ENCODE data around the gene CELF4.

Gene CELF4

DNA sequence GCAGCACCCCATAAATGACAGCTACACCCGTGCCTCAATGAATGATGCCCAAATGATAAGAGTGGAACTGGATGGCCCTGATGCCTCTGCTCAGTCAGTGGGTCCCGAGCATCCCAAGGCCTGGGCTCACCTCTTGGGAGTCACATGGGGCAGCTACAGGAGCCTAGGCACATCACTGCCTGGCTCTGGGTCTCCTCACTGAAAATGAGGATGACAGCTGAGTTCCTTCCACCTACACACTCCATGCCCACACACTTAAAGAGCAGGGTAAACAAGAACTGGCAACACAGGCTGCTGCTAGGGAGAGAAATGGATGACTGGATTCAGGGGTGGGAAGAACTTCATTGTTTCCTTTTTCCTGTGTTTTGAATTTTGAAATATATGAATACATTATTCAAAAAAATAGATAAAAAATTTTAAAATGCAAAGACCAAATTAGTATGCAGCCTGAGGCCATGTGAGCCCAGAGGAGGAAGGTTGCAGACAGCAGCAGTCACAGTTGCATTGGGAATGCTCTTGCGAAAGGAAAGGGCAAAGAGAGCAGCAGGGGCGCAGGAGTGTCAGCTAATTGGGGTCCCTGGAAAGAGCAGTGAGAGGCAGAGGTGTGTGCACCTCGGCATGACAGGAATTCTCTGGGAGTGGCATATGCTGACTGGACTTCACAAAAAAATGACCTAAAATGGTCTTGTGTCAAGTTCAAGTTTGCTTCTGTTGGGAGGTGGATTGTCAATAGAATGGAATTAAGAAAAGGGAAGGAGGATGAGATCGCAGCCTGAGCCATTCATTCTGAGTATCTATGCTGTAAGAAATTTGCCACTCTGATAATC, 327.1 kb downstream of the CELF4 start:
- no peaks in the 10 kb centered on the region for H3K36me3 ChIP-seq (ENCODE audit: control insufficient read depth, insufficient read depth, low read length)
- DNase-seq (ENCODE audit: extremely low read depth, insufficient read length): no peak
- H3K4me3 ChIP-seq (replicated peaks; ENCODE audit: low read depth, low read length): no peak overlapping the region
- TF ChIP-seq, protein P1, sequence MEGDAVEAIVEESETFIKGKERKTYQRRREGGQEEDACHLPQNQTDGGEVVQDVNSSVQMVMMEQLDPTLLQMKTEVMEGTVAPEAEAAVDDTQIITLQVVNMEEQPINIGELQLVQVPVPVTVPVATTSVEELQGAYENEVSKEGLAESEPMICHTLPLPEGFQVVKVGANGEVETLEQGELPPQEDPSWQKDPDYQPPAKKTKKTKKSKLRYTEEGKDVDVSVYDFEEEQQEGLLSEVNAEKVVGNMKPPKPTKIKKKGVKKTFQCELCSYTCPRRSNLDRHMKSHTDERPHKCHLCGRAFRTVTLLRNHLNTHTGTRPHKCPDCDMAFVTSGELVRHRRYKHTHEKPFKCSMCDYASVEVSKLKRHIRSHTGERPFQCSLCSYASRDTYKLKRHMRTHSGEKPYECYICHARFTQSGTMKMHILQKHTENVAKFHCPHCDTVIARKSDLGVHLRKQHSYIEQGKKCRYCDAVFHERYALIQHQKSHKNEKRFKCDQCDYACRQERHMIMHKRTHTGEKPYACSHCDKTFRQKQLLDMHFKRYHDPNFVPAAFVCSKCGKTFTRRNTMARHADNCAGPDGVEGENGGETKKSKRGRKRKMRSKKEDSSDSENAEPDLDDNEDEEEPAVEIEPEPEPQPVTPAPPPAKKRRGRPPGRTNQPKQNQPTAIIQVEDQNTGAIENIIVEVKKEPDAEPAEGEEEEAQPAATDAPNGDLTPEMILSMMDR (IDR thresholded peaks at IDR 0.05; ENCODE audit: insufficient read depth, low read length, poor library complexity, severe bottlenecking): no peak
- H3K27me3 ChIP-seq (replicated peaks; ENCODE audit: control insufficient read depth, insufficient read depth, low read length): no peaks in the 10 kb centered on the region

DNA sequence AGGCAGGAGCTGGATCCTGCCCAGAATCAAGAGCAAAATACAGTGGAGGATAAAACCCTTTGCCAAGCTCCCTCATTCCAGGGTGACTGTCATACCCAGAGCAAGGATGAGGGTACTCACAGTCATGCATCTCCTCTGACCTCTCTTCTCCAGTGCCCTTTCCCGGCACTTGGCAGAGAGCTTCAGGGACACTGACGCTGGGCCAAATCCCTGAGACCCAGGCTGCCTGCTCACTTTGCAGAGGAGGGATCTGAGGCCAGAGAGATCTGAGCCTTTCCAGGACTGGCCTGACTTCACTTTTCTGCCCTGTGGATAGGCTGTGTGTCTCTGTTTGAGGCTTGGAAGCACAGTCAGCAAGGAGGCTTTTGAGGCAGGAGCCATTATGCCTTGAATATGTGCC, 330.0 kb downstream of the CELF4 start:
- Histone ChIP-seq H3K27me3 (replicated peaks; ENCODE audit: control insufficient read depth, insufficient read depth, low read length) (no peaks in the 10 kb centered on the region), H3K36me3 (ENCODE audit: control insufficient read depth, insufficient read depth, low read length) (no peaks in the 10 kb centered on the region), H3K4me3 (replicated peaks; ENCODE audit: low read depth, low read length) (no peak overlapping the region)
- TF ChIP-seq, protein P1 (IDR thresholded peaks at IDR 0.05; ENCODE audit: insufficient read depth, low read length, poor library complexity, severe bottlenecking): no peak
- DNase-seq (ENCODE audit: extremely low read depth, insufficient read length): no peak

DNA sequence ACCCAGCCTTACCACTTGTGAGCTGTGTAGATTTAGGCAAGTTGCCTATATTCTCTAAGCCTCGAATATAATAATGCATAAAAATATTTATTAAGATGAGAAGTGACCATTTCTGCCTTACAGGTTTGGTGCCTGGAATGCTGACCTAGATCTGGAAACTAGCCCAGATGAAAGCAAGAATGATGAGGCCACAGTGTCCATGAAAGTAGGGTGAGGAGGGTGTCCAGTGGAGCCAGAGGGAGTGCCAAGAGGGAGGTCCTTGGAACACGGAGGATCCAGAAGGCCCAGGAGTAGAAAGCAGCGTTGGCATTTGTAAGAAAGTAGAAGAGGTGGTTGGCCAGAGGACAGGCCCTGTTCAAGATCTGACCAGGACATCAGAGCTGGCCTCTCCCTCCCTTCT, 334.3 kb downstream of the CELF4 start:
- no peak for DNase-seq (ENCODE audit: extremely low read depth, insufficient read length)
- Histone ChIP-seq H3K4me3 (replicated peaks; ENCODE audit: low read depth, low read length) (no peak overlapping the region), H3K27me3 (replicated peaks; ENCODE audit: control insufficient read depth, insufficient read depth, low read length) (no peaks in the 10 kb centered on the region), H3K36me3 (ENCODE audit: control insufficient read depth, insufficient read depth, low read length) (no peaks in the 10 kb centered on the region)
- TF ChIP-seq, protein P1 (IDR thresholded peaks at IDR 0.05; ENCODE audit: insufficient read depth, low read length, poor library complexity, severe bottlenecking): no peak

DNA sequence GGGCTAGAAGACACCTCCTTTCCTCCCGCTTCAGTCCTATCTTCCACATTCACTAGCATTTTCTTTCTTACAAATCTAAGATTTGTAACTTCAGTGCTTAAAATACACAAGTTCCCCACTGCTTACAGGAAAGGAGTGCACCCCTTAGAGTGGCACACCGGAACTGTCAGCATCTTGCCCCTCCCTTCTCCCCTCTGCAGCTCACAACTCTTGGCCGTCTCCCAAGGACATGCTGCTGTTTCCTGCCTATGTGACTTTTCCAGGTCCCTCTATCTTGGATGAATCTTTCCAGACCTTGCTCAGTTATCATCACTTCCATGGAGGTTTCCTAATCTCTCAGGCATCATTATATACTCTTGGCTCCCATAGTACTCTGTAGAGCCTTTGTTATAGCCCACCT, 334.8 kb downstream of the CELF4 start:
- H3K4me3 ChIP-seq (replicated peaks; ENCODE audit: low read depth, low read length): no peak overlapping the region
- no peaks in the 10 kb centered on the region for H3K36me3 ChIP-seq (ENCODE audit: control insufficient read depth, insufficient read depth, low read length)
- TF ChIP-seq, protein P1 (IDR thresholded peaks at IDR 0.05; ENCODE audit: insufficient read depth, low read length, poor library complexity, severe bottlenecking): no peak
- no peaks in the 10 kb centered on the region for H3K27me3 ChIP-seq (replicated peaks; ENCODE audit: control insufficient read depth, insufficient read depth, low read length)
- no peak for DNase-seq (ENCODE audit: extremely low read depth, insufficient read length)

DNA sequence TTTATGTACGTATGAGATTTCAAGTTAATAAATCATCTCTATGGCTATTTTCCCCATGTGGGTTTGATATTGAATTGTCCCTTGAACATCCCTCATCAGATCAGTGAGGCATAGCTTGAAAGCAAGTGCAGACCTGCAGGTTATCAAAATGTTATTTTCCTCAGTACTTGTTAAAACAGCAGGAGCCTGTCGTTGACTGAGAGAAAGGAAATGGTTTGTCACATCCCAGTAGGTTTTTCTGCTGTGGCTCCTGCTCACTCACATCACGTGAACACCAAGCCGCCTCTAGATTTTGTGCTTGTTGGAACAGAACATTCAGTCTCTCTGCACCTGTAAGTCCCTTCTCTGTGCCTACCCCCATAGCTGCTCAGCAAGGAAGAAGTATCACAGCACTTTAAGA, 340.3 kb downstream of the CELF4 start:
- Histone ChIP-seq H3K27me3 (replicated peaks; ENCODE audit: control insufficient read depth, insufficient read depth, low read length) (no peaks in the 10 kb centered on the region), H3K4me3 (replicated peaks; ENCODE audit: low read depth, low read length) (no peak overlapping the region), H3K36me3 (ENCODE audit: control insufficient read depth, insufficient read depth, low read length) (no peaks in the 10 kb centered on the region)
- TF ChIP-seq, protein P1 (IDR thresholded peaks at IDR 0.05; ENCODE audit: insufficient read depth, low read length, poor library complexity, severe bottlenecking): no peak
- no peak for DNase-seq (ENCODE audit: extremely low read depth, insufficient read length)

All from GM06990 (cell line).